ENCODE results near the gene PNPLA7. TPM values are rescaled to one million over a fixed set of nuclear protein-coding genes. Genes with fewer than 3 reads are reported as not detected.

The PNPLA7 gene
- polyA plus RNA-seq, 1 of the 3 experiments (the other 2 are of a cell fraction): 0.99 TPM

- peak overlapping the region; percentile 41; the same call in 1 of the 2 replicates for H3K4me2 ChIP-seq
- POLR2A ChIA-PET: no interaction called here
- WGBS (ENCODE audit: low lambda C conversion rate): 93% methylated on average over 15 of the region's 20 CpGs
These were observed 114.8 kb downstream of the PNPLA7 start for GRCh38 chr9:137435381-137435891.

GRCh38 chr9:137434498-137435380 is 115.5 kb downstream of the PNPLA7 start:
- H3K36me3 ChIP-seq (replicated peaks in 1 of 2; ENCODE audit: control insufficient read depth in 1 of 2, insufficient read depth in 2 of 2, low read length in 1 of 2): no peaks in the 10 kb centered on the region
- POLR2A ChIA-PET: no interaction called here
- WGBS (ENCODE audit: low lambda C conversion rate): 90% methylated on average over 21 of the region's 43 CpGs

More at GRCh38 chr9:137435381-137435891, 114.8 kb downstream of the PNPLA7 start:
- CTCF ChIA-PET: interaction anchor here (1.3 to 5.6 kb wide), 3 partner anchors 8 to 12 kb away, joined by 5 to 27 read pairs (median 5); partner anchors contain the start of genes EXD3 and NOXA1
- no peak for TF ChIP-seq TAF1 (IDR thresholded peaks at IDR 0.05; ENCODE audit: borderline replicate concordance, low read depth, low read length)
- TF ChIP-seq GABPA (IDR thresholded peaks at IDR 0.05; ENCODE audit: low read depth): no peak
- TF ChIP-seq ELF1 (IDR thresholded peaks at IDR 0.05): no peak
- TF ChIP-seq TEAD4 (IDR thresholded peaks at IDR 0.05; ENCODE audit: borderline replicate concordance, insufficient read depth): no peak
- TF ChIP-seq RXRA (IDR thresholded peaks at IDR 0.05; ENCODE audit: borderline replicate concordance, low read depth): no peak
- no peak for TF ChIP-seq USF1 (IDR thresholded peaks at IDR 0.05; ENCODE audit: borderline replicate concordance, low read depth)
- TF ChIP-seq EZH2phosphoT487 (IDR thresholded peaks at IDR 0.05; ENCODE audit: borderline replicate concordance, low read depth): no peak
- no peak for TF ChIP-seq RCOR1 (IDR thresholded peaks at IDR 0.05; ENCODE audit: low read length)
- no peak for TF ChIP-seq POLR2AphosphoS5 (IDR thresholded peaks at IDR 0.05; ENCODE audit: low read depth, low read length)
- no peak for TF ChIP-seq MXI1 (IDR thresholded peaks at IDR 0.05; ENCODE audit: low read depth, low read length)
- TF ChIP-seq MEF2A (IDR thresholded peaks at IDR 0.05; ENCODE audit: borderline replicate concordance, low read depth): no peak
- TF ChIP-seq SMC3 (IDR thresholded peaks at IDR 0.05; ENCODE audit: low read depth, low read length): no peak
- no peak for TF ChIP-seq SIN3A (IDR thresholded peaks at IDR 0.05; ENCODE audit: borderline replicate concordance, low read depth, low read length)
- Histone ChIP-seq H3K9me3 (no peaks in the 10 kb centered on the region), H3K79me2 (ENCODE audit: insufficient read depth) (no peaks in the 10 kb centered on the region), H3K4me3 (ENCODE audit: low read depth in 2 of 2, low read length in 1 of 2) (no peak overlapping the region), H3K27me3 (ENCODE audit: insufficient read depth) (no peaks in the 10 kb centered on the region), H4K20me1 (ENCODE audit: insufficient read depth) (no peaks in the 10 kb centered on the region), H3K27ac (ENCODE audit: low read depth in 2 of 2, low read length in 1 of 2) (peak overlapping the region in 1 of 2 experiments; percentile 24; a peak in 1 of 4 replicates), H3F3A (replicated peaks; ENCODE audit: insufficient read depth) (no peaks in the 10 kb centered on the region), H2AFZ (ENCODE audit: low read depth) (peak overlapping the region; percentile 41; the same call in 1 of the 2 replicates), H3K9ac (no peak overlapping the region; the same call in 1 of the 2 replicates), H3K9me2 (no peaks in the 10 kb centered on the region), H3K4me1 (ENCODE audit: control insufficient read depth in 1 of 2, insufficient read depth in 2 of 2, low read depth in 1 of 2, low read length in 1 of 2) (peaks cover 2 to 4% of the 10 kb centered on the region in 2 experiments; a peak in 2 of 4 replicates), H3K36me3 (replicated peaks in 1 of 2; ENCODE audit: control insufficient read depth in 1 of 2, insufficient read depth in 2 of 2, low read length in 1 of 2) (no peaks in the 10 kb centered on the region)
- DNase-seq: no peak

More at GRCh38 chr9:137434498-137435380, 115.5 kb downstream of the PNPLA7 start:
- Histone ChIP-seq H3K4me3 (ENCODE audit: low read depth in 2 of 2, low read length in 1 of 2) (no peak overlapping the region), H3K9me3 (no peaks in the 10 kb centered on the region), H2AFZ (ENCODE audit: low read depth) (no peak overlapping the region), H3K4me2 (no peak overlapping the region), H4K20me1 (ENCODE audit: insufficient read depth) (no peaks in the 10 kb centered on the region), H3K79me2 (ENCODE audit: insufficient read depth) (no peaks in the 10 kb centered on the region), H3F3A (replicated peaks; ENCODE audit: insufficient read depth) (no peaks in the 10 kb centered on the region), H3K4me1 (ENCODE audit: control insufficient read depth in 1 of 2, insufficient read depth in 2 of 2, low read depth in 1 of 2, low read length in 1 of 2) (peaks cover 4 to 8% of the 10 kb centered on the region in 2 experiments; a peak in 2 of 4 replicates), H3K9ac (no peak overlapping the region), H3K27me3 (ENCODE audit: insufficient read depth) (no peaks in the 10 kb centered on the region), H3K9me2 (no peaks in the 10 kb centered on the region), H3K27ac (ENCODE audit: low read depth in 2 of 2, low read length in 1 of 2) (no peak overlapping the region)
- TF ChIP-seq RAD21 (IDR thresholded peaks at IDR 0.05; ENCODE audit: low read length) (no peak), SIN3A (IDR thresholded peaks at IDR 0.05; ENCODE audit: borderline replicate concordance, low read depth, low read length) (no peak), SMC3 (IDR thresholded peaks at IDR 0.05; ENCODE audit: low read depth, low read length) (no peak), ELF1 (IDR thresholded peaks at IDR 0.05) (no peak), CHD2 (IDR thresholded peaks at IDR 0.05; ENCODE audit: low read length, partially characterized antibody) (no peak), REST (IDR thresholded peaks at IDR 0.05; ENCODE audit: low read depth, low read length) (no peak)
- CTCF ChIA-PET: interaction anchor here (1.3 to 7.0 kb wide), 4 partner anchors 9 to 11 kb away, joined by 5 to 27 read pairs (median 15); partner anchors contain the start of genes EXD3 and NOXA1
- no peak for DNase-seq

Data from SK-N-SH (cell line).